Activated naive CD4-positive, alpha-beta T cell treated with anti-CD3 and anti-CD28 coated beads, Interleukin-2, amount 50 U/mL, for 16 hours (primary cell): Measurements from ENCODE around the gene CASTOR1.

ENCODE experiments used
- DNase-seq: peaks from one replicate; pipeline ENCODE4 v3.0.0-alpha.2; 2020

CASTOR1 gene

DNA sequence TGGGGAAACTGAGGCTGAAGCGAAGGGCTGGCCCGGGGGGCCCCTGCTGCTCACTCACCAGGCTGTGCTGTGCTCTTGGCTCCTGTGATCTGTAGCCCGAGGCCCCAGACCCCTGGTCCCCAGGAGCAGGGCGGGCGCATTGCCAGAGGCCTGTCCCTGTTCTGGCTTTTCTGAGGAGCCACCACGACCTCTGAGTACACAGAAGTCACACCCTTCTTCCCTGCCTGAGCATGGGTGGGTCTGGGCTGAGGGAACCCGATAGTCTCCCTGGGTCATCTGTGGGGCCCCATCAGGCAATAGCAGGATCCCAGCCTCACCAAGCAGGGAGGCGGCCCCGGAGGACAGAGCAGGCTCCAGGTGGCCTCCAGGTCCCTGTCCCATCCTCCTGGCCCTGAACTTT lies 5.1 kb downstream of the CASTOR1 start:
- no peak for DNase-seq

DNA sequence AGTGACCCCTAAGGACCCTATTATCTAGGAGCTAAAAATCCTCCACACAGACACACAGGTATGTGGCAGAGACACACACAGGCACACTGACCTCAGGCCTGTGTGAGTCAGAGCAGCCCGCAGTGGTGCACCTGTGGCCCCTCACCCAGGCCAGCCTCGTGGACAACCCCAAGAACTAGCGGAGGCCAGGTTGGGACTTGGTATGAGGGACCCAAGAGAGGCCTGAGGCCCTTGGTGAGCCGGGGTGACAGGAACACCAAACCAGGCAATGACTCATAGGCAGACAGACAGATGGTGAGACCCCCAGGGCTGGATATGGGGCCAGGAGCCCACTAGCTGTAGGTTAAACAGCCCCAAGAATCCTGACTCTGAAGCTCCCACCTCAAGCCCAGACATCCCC lies 6.0 kb downstream of the CASTOR1 start:
- DNase-seq, result no peak

DNA sequence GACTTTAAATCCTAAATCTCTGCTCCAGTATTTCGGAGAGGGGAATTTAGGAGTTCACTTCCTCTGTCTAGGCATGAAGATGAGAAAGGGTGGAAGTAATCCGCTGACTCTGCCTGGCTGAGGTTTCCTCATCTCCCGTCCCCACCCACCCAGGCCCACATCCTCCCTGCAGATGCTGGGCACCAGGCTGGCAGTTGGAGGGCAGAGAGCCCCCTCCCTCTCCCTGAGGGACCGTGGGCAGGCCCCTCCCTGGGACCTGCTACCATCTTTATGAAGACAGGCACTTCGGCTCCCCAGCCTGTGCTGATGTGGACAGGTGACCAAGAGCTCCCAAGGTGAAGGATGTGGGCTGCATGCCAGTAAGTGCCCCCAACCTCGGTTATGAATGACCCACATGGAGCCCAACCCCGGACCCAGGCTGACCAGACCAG lies 6.7 kb downstream of the CASTOR1 start:
- DNase-seq, result no peak

DNA sequence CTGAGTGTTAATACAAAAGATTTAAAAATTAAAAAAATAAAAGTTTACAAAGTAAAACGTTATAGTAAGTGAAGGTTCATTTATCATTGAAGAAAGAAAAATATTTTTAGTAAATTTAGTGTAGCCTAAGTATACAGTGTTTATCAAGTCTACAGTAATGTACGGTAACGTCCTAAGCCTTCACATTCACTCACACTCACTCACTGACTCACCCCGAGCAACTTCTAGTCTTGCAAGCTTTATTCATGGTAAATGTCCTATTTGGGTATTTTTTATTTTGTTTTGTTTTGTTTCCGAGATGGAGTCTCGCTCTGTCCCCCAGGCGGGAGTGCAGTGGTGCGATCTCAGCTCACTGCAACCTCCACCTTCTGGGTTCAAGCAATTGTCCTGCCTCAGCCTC lies 8.8 kb downstream of the CASTOR1 start:
- no peak for DNase-seq

DNA sequence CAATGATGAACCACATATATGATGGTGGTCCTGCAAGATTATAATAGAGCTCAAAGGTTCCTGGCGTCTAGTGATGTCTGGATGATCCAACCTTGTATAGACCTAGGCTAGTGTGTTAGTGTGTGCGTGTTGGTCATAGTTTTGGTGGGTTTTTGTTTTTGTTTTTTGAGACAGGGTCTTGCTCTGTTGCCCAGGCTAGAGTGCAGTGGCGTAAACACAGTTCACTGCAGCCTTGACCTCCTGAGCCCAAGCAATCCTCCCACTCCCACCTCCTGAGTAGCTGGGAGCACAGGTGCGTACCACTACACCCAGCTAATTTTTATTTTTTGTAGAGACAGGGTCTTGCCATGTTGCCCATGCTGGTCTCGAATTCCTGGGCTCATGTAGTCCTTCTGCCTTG lies 9.4 kb downstream of the CASTOR1 start:
- no peak for DNase-seq

DNA sequence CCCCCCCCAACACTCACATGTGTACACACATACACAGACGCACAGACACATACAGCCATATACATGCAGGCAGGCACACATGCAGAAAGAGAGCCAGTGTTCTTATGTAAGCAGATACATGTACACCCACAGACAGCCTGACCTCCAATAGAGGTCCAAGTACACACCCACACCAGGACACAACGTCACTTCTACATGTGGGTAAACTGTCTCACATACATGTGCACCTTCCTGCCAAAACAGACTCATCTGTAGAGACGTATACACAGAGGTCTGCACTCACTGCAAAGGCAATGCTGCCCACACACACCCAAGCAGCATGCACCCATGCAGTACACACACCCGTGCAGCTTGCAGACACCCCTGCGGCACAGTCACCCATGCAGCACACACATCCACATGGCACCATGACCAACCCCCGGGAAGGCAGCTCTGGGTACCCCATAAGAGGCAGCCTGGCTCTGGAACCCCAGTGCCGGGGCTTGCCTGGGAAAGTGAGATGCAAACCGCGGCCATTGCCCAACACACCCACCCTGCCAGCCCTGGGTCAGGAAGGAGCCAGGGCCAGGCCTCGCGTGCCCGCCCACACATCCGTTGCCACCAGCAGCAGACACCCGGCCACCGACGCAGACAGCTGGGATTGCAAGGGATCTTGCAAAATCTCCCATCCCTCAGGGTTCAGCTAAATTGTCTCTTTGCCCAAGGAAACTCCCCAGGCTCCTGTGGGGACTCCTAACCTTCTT lies 10.1 kb downstream of the CASTOR1 start:
- DNase-seq, result no peak

DNA sequence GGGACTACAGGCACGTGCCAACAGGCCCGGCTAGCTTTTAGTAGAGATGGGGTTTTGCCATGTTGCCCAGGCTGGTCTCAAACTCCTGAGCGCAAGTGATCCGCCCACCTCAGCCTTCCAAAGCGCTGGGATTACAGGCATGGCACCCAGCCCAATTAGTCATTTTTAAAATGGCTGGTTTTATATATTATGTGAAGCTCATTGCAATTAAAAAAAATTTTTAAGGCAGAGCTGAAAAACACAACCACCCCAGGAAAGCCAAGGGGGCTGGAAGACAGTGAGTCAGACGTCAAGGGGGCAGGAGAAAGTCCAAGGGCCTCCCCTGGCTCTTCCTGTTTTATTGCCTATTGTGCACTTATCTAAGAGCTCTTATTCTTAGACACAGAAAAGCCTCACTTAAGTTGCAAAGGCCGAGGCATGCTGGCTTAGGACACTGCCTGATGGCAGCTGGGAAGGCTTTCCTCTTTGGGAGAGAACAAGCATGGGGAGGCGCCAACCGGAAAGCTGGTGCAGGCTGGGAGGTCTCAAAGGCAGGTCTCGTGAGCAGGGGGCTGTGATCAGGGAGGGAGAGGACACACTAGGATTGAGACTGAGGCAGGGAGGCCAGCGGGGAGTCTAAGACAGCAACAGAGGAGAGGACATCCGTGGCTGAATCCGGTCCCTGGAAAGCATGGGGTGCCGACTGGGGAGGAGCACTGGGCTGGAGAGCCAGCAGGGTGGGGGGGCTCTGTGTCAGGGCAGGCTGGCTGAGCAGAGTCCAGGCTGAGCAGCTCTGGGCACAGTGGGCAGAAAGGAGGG lies 11.6 kb downstream of the CASTOR1 start:
- DNase-seq, result no peak

DNA sequence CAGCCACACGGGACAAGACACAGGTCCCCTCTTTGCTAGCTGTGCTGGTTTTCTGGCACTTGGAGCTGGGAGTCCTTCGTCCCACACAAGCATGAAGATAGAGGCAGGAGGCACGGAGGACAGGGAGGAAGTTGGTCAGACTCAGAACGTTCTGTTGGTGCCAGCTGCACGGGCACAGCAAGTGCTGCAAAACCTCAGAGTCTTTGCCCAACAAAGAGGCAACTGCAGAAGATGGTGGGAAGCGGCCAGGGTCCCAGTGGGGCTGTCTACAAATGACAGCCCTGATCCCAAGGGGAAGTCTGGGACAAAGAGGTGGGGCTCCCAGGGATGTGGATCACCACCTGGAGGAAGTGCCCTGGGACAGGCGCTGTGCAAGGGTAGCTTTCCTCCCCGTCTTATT lies 13.3 kb downstream of the CASTOR1 start:
- no peak for DNase-seq

DNA sequence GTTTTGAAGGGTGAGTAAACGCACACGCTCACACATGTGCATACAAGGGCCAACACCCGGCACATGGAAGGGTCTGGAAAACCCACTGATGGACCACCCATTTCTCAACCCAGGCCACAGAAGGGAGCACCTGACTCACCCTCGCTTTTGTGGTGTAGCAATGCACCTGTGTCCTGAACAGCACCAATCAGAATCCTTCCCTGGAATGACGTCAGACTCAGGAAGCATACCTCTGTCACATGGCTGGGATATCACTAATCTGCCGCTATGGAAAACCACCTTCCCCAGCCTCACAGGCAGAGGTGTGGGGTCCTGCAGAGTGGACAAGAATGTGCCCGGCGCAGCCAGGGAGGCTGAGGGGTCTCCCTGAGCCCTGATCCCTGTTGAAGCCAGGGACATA lies 13.7 kb downstream of the CASTOR1 start:
- DNase-seq, result no peak

DNA sequence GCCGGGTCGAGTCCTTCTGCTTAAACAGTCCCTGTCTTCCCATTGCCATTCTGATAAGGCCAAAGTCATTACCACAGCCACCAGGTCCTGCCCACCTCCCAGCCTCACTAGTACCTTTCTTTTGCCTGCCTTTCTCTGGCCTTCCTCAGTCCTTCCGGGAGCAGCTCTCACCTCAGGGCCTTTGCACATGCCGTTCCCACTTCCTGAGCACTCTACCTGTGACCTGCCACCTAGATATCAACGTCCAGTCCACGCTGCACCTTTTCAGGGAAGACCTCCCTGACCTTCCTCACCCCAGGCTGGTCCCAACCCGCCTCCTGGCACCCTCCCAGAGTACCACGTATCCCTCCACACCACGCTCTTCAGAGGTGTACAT lies 14.9 kb downstream of the CASTOR1 start:
- DNase-seq, result no peak

DNA sequence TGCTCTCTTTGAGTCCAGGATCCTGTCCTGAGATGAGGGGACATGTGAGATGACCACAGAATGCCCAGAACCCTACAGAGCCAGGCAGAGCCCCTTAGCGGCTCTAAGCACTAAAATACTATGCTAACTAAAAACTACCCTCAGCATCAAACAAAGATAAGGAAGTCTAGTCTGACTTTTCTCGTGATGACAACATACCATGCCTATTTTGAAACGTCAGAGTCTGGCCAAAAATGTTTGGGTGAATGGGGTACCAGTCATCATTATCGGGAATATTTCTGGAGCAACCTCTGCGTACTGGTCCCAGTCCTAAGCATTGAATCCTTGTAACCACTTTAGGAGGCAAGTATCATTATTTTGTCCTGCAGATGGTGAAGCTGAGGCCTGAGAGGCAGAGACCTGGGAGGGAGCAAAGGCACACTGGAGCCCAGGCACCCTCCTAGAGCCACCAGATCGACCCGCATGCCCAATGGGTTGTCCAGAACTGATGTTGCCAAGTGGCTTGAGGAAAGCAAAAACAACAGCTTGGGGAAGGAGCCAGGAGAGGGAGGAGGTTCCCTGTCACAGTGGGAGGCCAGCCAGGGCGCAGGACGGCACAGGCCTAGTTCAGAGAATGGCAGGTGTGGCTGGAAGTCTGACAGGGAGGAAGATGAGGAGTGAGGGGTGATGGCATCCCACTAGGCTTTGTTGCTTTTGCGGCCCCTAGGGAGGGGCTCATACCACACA lies 15.4 kb downstream of the CASTOR1 start:
- no peak for DNase-seq

DNA sequence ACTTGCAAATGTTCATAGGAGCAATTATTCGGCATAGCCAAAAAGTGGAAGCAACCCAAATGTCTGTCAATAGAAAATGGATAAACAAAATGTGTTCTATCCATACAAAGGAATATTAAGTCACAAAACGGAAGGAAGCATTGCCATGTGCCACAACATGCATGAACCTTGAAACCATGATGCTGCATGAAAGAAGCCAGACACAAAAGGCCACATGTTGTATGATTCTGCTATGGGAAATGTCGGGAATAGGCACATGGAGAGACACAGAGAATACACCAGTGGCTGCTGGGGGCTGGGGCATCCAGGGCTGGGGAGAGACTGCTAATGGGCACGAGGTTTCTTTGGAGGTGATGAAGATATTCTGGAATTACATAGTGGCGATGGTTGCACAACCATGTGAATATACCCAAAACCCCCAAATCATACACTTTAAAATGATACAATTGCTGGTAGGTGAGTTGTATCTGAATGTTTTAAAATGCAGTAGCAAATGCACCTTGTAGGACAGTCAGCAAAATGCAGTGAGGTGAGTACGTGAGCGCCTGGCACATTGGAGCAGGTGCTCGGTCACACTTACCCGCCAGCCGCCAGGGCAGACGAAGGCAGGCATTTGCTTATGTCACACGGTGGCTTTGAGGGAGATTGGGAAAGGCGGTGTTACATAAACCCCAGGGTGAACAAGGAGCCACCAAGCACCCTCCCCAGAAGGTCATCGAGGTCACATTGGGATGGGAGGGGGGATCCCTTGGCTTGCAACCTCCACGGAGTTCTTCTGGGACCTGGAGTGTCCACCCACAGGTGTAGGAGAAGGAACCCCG lies 16.3 kb downstream of the CASTOR1 start:
- DNase-seq, result no peak

DNA sequence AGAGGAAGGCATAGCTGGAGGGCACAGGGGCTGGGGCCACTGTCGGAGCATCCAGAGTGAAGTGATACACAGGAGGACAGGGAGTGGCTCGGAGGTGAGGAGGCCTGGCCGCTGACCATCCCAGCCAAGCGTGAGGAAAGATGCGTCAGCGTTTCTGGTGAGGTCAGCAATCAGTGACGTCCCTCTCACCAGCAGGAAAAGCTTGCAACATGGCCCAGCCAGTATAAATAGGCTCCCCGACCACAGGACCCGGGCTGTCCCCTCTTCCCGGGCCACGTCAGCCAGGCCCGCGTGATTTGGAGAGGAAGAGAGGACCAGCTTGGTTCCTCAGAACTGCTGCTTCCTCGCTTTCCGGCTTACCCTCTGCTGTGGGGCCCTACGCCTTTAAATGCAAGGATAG lies 18.5 kb downstream of the CASTOR1 start:
- DNase-seq, result no peak

DNA sequence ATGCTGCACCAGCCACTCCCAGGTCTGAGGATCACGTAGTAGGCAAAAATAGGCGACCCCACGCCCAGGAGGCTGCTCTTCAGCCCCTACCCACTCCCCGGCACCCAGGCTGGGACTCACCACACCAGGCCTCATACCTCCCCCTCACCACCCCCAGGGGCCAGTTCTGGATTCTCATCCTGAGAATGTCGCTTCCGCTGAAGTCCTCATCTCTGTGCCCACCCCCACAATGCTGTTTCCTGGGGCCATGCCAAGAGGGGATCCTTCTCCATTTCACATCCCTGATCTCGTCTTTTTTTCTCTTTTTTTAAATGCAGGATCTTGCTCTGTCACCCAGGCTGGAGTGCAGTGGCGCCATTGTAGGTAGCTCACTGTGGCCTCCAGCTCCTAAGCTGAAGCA lies 21.0 kb downstream of the CASTOR1 start:
- DNase-seq, result no peak

DNA sequence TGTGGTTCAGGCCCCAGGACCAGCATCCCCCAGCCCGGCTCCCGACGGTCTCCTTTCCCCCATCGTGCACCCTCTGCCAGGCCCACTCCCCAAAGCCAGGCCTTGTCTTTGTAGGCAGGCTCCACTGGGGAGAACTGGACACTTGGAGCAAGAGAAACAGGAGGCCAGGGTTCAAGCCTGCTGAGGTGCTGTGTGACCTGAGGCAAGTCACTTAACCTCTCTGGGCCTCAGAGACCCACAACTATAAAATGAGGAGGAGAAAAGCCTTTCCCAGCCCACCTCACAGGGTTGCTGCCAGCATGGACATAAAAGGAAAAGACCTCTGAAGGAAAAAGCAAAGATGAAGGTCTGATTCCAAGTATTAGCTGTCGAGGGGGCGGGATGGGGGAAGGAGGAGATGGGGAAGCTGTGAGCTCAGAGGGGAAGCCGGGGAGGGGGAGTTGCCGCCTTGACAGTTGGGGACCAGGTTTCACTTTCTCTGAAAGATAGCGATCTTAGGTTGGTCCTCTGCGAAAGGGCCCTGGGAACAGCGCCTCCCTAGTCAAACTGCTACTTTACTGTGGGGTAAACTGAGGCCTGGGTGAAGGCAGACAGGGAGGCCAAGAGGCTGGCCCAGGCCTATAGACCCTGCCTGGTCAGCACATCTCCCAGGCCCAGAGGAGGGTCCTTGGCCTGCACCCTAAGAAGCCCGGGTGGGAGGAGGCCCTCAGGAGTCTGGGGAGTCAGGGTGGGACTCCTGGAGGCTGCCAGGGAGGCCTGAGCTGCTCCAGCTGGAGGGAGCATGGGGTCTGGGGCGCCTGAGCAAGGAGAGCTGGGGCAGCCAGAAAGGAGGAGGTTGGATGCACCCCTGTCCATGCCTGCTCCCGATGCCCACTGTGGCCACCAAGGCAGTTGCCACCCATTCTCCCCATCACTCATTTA lies 21.7 kb downstream of the CASTOR1 start:
- peak; percentile 49 for DNase-seq

DNA sequence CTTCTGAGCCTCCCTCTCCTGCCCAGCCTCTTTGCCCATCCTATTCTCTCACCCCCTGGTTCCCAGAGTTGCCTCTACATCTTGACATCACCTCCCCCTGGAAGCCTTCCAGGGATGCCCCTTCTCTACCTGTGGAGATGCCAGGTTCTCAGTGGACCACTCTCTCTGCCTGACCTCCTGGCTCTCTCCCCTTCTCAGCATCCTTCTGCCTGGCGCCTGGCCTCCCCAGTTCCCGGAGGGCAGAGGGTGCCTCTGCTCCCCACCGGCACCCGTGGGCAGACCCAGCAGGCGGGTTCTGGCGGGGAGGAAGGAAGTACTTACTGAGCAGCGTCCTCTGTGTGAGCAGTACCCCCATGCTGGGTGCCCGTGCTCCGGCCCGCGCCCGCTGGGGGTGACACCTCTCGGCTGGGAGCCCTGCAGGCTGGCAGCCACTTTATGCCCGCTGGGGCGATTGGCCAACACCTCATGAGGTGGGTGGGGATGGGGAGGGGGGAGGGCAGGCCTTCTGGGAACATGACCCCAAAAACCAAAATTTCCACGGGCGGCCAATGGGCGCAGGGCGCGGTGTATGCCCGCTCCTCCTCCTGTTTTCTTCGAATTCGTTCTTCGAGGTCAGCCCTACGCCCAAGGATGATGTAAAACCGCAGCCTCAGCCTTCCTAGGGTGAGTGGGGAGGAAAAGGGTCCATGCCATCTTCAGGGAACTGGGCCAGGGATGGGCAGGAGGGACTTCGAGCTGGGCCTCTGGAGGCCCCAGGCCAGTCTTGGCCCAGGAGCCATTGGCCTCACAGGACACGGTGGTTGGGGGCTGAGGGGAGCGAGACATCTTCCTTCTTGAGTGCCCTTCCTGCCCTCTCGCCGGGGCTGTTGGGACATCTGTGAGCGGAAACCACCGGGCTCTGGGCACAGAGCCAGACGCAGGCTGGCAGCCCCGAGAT lies 22.6 kb downstream of the CASTOR1 start, which contains the start of gene OSM:
OSM (minus strand) TSS at position 407 of the 937 bp plus-strand sequence; CDS start at position 355, 52 bp downstream.
- DNase-seq, result peak; percentile 61

DNA sequence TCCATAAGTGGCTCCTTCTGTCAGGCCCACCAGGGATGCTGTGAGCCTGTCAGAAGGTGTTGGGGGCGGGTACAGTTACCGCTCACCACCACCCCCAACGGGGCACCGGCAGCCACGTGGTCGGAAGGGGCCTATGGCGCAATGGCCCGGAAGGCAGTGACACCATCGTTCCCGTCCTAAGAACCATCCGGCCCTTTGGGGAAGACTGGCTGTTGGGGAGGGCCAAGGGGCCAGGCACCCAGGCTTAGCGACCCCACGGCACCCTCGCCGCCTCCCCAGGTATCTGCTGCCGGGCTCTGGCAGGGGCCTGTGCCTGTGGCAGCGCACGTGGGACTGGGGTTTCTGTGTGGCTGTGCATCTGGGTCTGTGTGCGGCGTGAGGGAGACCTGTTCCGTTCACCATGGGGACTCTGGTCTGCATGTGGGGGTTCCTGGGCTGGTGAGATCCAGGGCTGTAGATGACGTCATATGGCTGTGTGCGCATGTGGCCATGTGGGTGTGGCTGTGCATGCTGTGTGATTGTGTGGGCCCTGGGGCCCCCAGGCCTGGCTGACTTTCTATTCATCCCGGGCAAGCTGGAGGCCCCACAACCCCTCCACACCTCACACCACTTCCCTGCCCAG lies 23.4 kb downstream of the CASTOR1 start:
- DNase-seq, result peak; percentile 90

DNA sequence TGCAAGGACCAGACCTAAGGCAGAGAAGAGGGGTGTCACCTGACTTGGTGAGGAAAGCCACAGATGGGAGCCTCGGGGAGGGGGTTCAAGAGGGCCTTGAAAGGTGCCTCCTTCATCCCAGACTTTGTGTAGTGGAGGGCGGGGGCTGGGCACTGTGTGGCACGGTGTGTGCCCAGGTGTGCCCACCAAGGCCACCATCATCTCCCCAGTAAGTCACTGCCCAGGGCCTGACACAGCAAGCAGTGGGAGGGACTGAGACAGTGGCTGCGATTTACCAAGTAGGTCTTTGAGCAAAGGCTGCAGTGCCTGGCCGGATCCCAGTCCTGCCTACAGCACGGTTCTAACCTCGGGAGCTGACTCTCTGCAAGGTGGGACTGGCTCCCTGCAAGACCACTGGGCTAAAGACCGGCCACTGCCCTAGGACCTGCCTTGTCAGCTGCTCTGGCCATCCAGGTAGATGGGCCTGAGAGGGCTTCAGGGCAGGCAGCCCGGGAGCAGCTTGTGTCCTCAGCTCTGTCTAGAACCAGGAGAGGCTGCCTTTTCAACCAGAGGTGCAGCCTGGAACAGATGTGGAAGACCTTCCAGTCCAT lies 24.1 kb downstream of the CASTOR1 start:
- no peak for DNase-seq

DNA sequence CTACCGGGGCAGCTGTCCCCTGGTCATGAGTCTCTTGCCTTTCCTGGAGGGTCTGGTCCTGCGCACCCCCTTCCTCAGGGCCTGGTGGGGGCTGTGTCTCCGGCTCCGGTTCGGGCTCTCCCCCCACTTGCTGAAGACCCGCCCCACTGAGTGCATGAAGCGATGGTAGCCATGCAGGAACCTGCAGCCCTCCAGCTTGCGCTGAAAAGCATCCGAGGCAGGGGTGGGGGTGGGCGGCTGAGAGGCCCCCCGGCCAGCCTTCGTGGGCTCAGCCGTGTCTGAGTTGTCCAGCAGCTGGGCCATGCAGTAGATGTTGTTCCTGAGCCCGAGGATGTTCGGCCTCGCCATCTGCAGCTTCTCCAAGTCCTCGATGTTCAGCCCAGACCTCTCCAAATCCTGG lies 25.4 kb downstream of the CASTOR1 start:
- DNase-seq, result no peak
